Right lobe of liver (tissue), 6 donors: ENCODE data around the gene RHOC. TPM values are rescaled to one million over a fixed set of nuclear protein-coding genes. Genes with fewer than 3 reads are reported as not detected.

ENCODE experiments used
- ATAC-seq, 4 donors: fragments of 200-7000 bp; cut with Tn5 transposase; one replicate each; pipeline ENCODE4 v1.9.1; 2020; ENCODE audit warnings: mild to moderate bottlenecking in 4 of 4, moderate library complexity in 4 of 4
- DNase-seq, 3 donors: peaks; one replicate each; pipeline ENCODE4 v3.0.0-alpha.2; 2020
- H3K27ac ChIP-seq, 3 donors: fragments of 200-600 bp; one replicate each; pipeline ENCODE4 v1.8.0; 2022
- H3K27me3 ChIP-seq, 2 donors: fragments of 200-600 bp; one replicate each; pipeline ENCODE4 v1.8.0; 2022
- H3K36me3 ChIP-seq, 4 donors: fragments of 200-600 bp; sonication (generic) in 1 of 4; one replicate each; pipeline versions ENCODE4 v1.5.1 to v1.8.0; 2017 to 2022; ENCODE audit warnings: control low read depth in 1 of 4
- H3K4me1 ChIP-seq, 4 donors: fragments of 200-600 bp; sonication (generic) in 1 of 4; one replicate each; pipeline versions ENCODE4 v1.5.1 to v1.8.0; 2017 to 2022; ENCODE audit warnings: control low read depth in 1 of 4
- H3K4me3 ChIP-seq, 3 donors: fragments of 200-600 bp; one replicate each; pipeline ENCODE4 v1.8.0; 2022
- H3K9me3 ChIP-seq, 4 donors: fragments of 200-600 bp; sonication (generic) in 1 of 4; one replicate each; pipeline versions ENCODE4 v1.5.1 to v1.8.0; 2017 to 2022; ENCODE audit warnings: control low read depth in 1 of 4
- POLR2A ChIP-seq: fragments of 450-650 bp; IDR thresholded peaks from one replicate; pipeline ENCODE4 v1.6.1; 2017; ENCODE audit warnings: antibody characterized with exemption, mild to moderate bottlenecking
- WGBS: methylation state at CpG from one replicate; pipeline ENCODE4 v1.1.6; 2018; ENCODE audit warnings: low coverage, low lambda C conversion rate; ENCODE audit not compliant: insufficient coverage; ENCODE audit errors: missing lambda C conversion rate; 5-methylcytosine and 5-hydroxymethylcytosine counted together
- intact Hi-C, 2 donors: fragments of 100-400 bp; cut with DNase I; formaldehyde crosslinking; loops; one replicate each; pipeline versions ENCODE4 v1.11.2 to v1.14.1; 2022
- total RNA-seq, 6 experiments: library from RNA; depleted of rRNA in 2 of 6; stranded (reverse); fragments of >200 nt in 2 of 6; fragmentation: NEBNext Ultra II Directional in 3 of 6; extraction: Animal tissue kit (Norgen Biotek cat#: 25700) in 3 of 6; gene quantifications; one replicate each; pipeline versions ENCODE4 v1.1.0 to v1.2.4, GENCODE V29; 2016 to 2023
- TF ChIP-seq, protein P1 (sequence below), 4 donors: fragments of 200-600 bp in 3 of 4; fragments of 450-650 bp in 1 of 4; IDR thresholded peaks; one replicate each; pipeline versions ENCODE4 v1.5.1 to v1.8.0; 2016 to 2022; ENCODE audit warnings: antibody characterized with exemption in 4 of 4, mild to moderate bottlenecking in 2 of 4
- donor health status: DM: no; HTN: yes; CAD: no.
- donor health status: DM: no; HTN: no; CAD: no.
- donor health status: DM: no; HTN: no; CAD: no.
- donor health status: DM: no; HTN: yes; CAD: no.
- donor health status: DM: no; HTN: yes; CAD: no.

RHOC gene
- total RNA-seq, 6 experiments from 2014 or later = 47.9 to 207 (median 107) TPM

GRCh38 chr1:112675728-112676381 is 31.1 kb downstream of the RHOC start:
- H3K36me3 ChIP-seq = peaks cover 0 to 9% (median 0%) of the 10 kb centered on the region in 4 donors
- peaks cover 0 to 19% (median 5%) of the 10 kb centered on the region in 4 donors for H3K4me1 ChIP-seq
- ATAC-seq (no peak), DNase-seq (no peak)
- H3K27ac ChIP-seq = peak overlapping the region; percentile 85 to 96 (median 96)
- intact Hi-C loops = no loop called here
- TF ChIP-seq, protein P1, sequence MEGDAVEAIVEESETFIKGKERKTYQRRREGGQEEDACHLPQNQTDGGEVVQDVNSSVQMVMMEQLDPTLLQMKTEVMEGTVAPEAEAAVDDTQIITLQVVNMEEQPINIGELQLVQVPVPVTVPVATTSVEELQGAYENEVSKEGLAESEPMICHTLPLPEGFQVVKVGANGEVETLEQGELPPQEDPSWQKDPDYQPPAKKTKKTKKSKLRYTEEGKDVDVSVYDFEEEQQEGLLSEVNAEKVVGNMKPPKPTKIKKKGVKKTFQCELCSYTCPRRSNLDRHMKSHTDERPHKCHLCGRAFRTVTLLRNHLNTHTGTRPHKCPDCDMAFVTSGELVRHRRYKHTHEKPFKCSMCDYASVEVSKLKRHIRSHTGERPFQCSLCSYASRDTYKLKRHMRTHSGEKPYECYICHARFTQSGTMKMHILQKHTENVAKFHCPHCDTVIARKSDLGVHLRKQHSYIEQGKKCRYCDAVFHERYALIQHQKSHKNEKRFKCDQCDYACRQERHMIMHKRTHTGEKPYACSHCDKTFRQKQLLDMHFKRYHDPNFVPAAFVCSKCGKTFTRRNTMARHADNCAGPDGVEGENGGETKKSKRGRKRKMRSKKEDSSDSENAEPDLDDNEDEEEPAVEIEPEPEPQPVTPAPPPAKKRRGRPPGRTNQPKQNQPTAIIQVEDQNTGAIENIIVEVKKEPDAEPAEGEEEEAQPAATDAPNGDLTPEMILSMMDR (IDR thresholded peaks at IDR 0.05) = no peak
- no peak for TF ChIP-seq POLR2A
- peak overlapping the region; percentile 76 to 85 (median 82) for H3K4me3 ChIP-seq
- H3K9me3 ChIP-seq = no peaks in the 10 kb centered on the region
- no peaks in the 10 kb centered on the region for H3K27me3 ChIP-seq
- WGBS = 32% methylated on average over 7 of the region's 7 CpGs

DNA sequence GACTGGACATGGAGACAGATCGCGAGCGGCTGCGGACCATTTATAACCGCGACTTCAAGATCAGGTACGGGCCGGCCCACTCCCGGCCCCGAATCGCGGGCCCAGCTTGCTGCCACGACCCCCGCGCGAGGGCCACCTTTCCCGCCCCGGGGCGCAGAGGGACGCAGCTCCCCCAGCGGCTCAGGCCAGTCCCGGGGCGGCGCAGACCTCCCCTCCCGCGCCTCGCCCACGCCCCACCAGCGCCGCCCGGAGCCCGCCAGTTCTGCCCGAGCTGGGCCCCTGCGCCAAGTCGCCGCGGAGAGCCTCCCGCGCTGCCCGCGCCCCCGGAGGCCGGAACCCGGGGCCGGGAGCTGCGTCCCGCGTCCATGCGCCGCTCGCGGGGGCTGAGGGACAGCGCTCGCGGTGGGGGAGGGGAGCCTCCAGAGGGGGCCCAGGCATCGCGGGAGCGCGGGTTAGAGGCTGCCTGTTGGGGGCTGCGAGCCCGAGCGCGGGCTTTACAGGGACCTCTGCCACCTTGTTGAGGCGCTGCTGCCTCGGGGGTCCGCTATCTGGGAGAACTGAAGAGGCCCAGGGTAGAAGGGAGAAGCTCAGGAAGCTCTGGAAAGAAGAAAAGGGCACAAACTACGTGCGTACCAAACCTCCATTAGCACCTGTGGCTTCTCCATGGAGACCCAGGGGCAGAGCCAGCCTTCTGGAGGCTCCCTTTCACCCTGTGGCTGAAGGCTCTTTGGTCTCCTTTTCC is 31.8 kb downstream of the RHOC start:
- TF ChIP-seq, protein P1 (IDR thresholded peaks at IDR 0.05) = peak in 1 of 4 donors; percentile 7
- peak; percentile 37 for TF ChIP-seq POLR2A
- Histone ChIP-seq H3K4me3 (peak overlapping the region; percentile 76 to 85 (median 82)), H3K36me3 (peaks cover 0 to 16% (median 0%) of the 10 kb centered on the region in 4 donors), H3K27me3 (no peaks in the 10 kb centered on the region), H3K27ac (peak overlapping the region; percentile 85 to 96 (median 96)), H3K9me3 (no peaks in the 10 kb centered on the region), H3K4me1 (peaks cover 0 to 19% (median 5%) of the 10 kb centered on the region in 4 donors)
- DNase-seq (peak in 2 of 3 donors; percentile 64 to 72), ATAC-seq (peak; percentile 56 to 76 (median 65))
- 0% methylated on average over 19 of the region's 68 CpGs for WGBS
- intact Hi-C loops = no loop called here

DNA sequence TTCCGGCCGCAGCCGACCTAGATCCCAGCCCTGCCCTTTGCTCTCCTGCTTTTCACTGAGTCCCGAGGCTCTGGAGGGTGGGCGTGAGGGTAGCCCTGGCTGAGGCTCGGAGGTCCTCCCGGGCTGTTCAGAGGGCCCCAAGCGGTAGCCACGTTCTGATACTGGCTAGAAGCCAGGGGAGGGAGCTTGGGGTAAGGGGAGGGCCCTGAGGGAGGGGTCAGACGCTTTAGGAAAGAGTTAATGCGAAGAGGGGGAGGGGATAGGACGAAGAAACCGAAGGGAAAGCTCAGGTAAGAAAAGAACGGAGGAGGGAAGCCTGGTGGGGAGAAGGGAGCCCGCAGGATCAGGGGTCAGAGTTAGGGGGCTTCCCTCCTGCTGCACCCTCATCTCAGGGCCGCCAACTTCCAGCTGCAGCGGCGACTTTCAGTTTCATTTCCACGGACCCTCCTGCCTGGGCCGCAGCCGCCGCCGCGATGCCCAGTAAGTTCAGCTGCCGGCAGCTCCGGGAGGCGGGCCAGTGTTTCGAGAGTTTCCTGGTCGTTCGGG is 32.4 kb downstream of the RHOC start, which contains the start of gene MOV10:
MOV10 (plus strand) TSS at position 220 of the 546 bp plus-strand sequence; CDS start at position 474, 254 bp downstream.
- H3K36me3 ChIP-seq = peaks cover 0 to 23% (median 3%) of the 10 kb centered on the region in 4 donors
- TF ChIP-seq, protein P1 (IDR thresholded peaks at IDR 0.05) = peak in 1 of 4 donors; percentile 0
- TF ChIP-seq POLR2A = no peak
- peak within 1 kb of the TSS; percentile 76 to 85 (median 82) for H3K4me3 ChIP-seq
- DNase-seq = peak; percentile 79 to 84 (median 81)
- peaks cover 0 to 19% (median 5%) of the 10 kb centered on the region in 4 donors for H3K4me1 ChIP-seq
- intact Hi-C loops = no loop called here
- peak; percentile 78 to 83 (median 80) for ATAC-seq
- H3K27me3 ChIP-seq = no peaks in the 10 kb centered on the region
- H3K27ac ChIP-seq = peak within 1 kb of the TSS; percentile 85 to 96 (median 96)
- no peaks in the 10 kb centered on the region for H3K9me3 ChIP-seq
- WGBS = 0% methylated on average over 14 of the region's 30 CpGs

DNA sequence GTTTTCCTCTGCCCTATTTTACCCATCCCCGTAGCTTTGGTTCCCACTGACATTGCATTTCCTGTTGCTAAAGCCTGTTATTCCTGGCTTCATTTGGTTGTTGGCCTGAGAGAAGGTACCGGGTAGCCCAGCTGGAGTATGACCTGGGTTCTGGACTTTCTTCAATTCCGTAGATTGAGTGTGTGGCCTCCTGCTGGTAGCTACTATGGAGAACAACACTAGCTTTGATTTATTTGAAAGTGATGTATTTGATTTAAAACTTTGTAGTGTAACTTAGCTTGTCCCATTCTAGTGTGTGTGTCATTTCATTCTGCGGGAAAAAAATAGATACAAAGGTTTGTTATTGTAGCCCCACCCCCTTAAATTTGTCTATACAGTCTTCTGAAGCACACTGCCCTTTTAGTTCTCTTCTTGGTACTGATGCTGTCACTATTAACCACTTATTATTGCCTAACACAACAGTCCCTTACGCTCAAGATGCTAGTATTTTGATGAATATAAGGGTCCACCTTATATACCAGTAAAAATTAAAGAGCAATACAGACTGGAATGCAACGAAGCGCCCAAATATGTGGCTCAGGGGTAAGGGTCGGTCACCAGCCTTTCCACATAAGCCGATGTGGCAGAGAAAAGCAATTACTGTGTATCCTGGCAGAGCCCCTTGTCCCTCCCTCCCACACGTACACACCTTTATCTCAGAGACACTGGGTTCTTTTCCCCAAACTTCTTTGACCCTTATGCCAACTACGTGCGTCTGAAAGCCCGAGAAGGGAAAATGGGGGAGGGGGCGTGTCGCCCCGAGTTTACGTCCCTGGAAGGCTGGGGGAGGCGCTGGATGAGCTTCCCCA is 33.1 kb downstream of the RHOC start:
- TF ChIP-seq, protein P1 (IDR thresholded peaks at IDR 0.05) = peak; percentile 40 to 59 (median 50)
- no peak for TF ChIP-seq POLR2A
- intact Hi-C loops = no loop called here
- peaks cover 0 to 19% (median 5%) of the 10 kb centered on the region in 4 donors for H3K4me1 ChIP-seq
- H3K36me3 ChIP-seq = peaks cover 0 to 28% (median 4%) of the 10 kb centered on the region in 4 donors
- 4% methylated on average over 18 of the region's 18 CpGs for WGBS
- DNase-seq (peak in 1 of 3 donors; percentile 56), ATAC-seq (peak; percentile 62 to 71 (median 66))
- H3K9me3 ChIP-seq = no peaks in the 10 kb centered on the region
- H3K27me3 ChIP-seq = no peaks in the 10 kb centered on the region
- H3K4me3 ChIP-seq = peak overlapping the region; percentile 76 to 85 (median 82)
- peak overlapping the region; percentile 85 to 96 (median 96) for H3K27ac ChIP-seq
